ENCODE measurements around the gene LRRC19. TPM values are rescaled to one million over a fixed set of nuclear protein-coding genes. Genes with fewer than 3 reads are reported as not detected.

LRRC19 gene
- total RNA-seq, 1 experiment from 2014 or later: not detected

GRCh38 chr9:26995810-26996209, 9.7 kb downstream of the LRRC19 start:
- Mint-ChIP-seq H3K4me1 (no peaks in the 10 kb centered on the region), H3K4me3 (no peak overlapping the region), H3K27me3 (ENCODE audit: low read depth) (no peaks in the 10 kb centered on the region), H3K27ac (no peak overlapping the region), H3K36me3 (ENCODE audit: insufficient read depth in 1 of 3, low read depth in 3 of 3) (peaks cover 0 to 3% (median 0%) of the 10 kb centered on the region in 3 experiments; a peak in 2 of 7 replicates), H3K9me3 (no peaks in the 10 kb centered on the region)
- H4K5ac ChIP-seq (ENCODE audit: insufficient read length, low read depth, low read length): no peak overlapping the region
- no peak overlapping the region for H3K56ac ChIP-seq (ENCODE audit: insufficient read length, low read depth, low read length)
- TF ChIP-seq CTCF (conservative IDR thresholded peaks at IDR 0.05): no peak
- H2BK20ac ChIP-seq (ENCODE audit: low read depth, low read length, poor library complexity, severe bottlenecking): no peak overlapping the region
- no CpG with 5 or more reads among the region's 2 CpGs for WGBS (ENCODE audit: extremely low coverage, insufficient read length, low lambda C conversion rate)
- H3K23ac ChIP-seq (ENCODE audit: insufficient read length, low read depth, low read length): no peak overlapping the region
- no peak overlapping the region for H2AK5ac ChIP-seq (ENCODE audit: insufficient read length, low read length)
- no peak overlapping the region for H2BK5ac ChIP-seq (ENCODE audit: insufficient read length, low read length)
- H3K79me2 ChIP-seq (ENCODE audit: insufficient read depth, low read length): no peaks in the 10 kb centered on the region
- H4K91ac ChIP-seq (ENCODE audit: insufficient read length, low read depth, low read length): no peak overlapping the region
- H3K9ac ChIP-seq (ENCODE audit: extremely low read depth, insufficient read length, low read length): no peak overlapping the region
- no peak overlapping the region for H3K14ac ChIP-seq (ENCODE audit: insufficient read depth, low read length)
- no peaks in the 10 kb centered on the region for H3K23me2 ChIP-seq (ENCODE audit: insufficient read length, low read depth, low read length, poor library complexity, severe bottlenecking)
- H3K27ac ChIP-seq (ENCODE audit: insufficient read length, low read depth, low read length): no peak overlapping the region
- H3K79me1 ChIP-seq (ENCODE audit: insufficient read depth, low read depth, low read length, poor library complexity, severe bottlenecking): no peaks in the 10 kb centered on the region
- H3T11ph ChIP-seq (ENCODE audit: low read length): no peak overlapping the region
- H3K27me3 ChIP-seq (ENCODE audit: insufficient read depth, low read length): no peaks in the 10 kb centered on the region
- H3K4me1 ChIP-seq (ENCODE audit: insufficient read depth, low read length): no peaks in the 10 kb centered on the region
- H2AFZ ChIP-seq (ENCODE audit: low read length): no peak overlapping the region
- H4K8ac ChIP-seq (replicated peaks; ENCODE audit: insufficient read length, low read depth, low read length): no peak overlapping the region
- H2BK120ac ChIP-seq (ENCODE audit: low read depth, low read length, poor library complexity, severe bottlenecking): no peak overlapping the region
- H3K18ac ChIP-seq (ENCODE audit: insufficient read length, low read depth, low read length): no peak overlapping the region
- no peak overlapping the region for H2BK12ac ChIP-seq (ENCODE audit: insufficient read length, low read depth, low read length)
- no peak overlapping the region for H3K4ac ChIP-seq (ENCODE audit: low read depth, low read length)
- no peaks in the 10 kb centered on the region for H4K20me1 ChIP-seq (ENCODE audit: control insufficient read depth, insufficient read depth, insufficient read length)
- H3K4me2 ChIP-seq (ENCODE audit: insufficient read depth, insufficient read length, low read length): no peak overlapping the region
- no peak overlapping the region for H2BK15ac ChIP-seq (ENCODE audit: low read depth, low read length)
- DNase-seq: no peak
- no peaks in the 10 kb centered on the region for H3K9me3 ChIP-seq (ENCODE audit: control insufficient read depth, low read depth, low read length)
